HG03354 (cell line): ENCODE measurements around the gene NLGN2.

Experiments used
- ATAC-seq: cut with Tn5 transposase; IDR thresholded peaks from one replicate; pipeline ENCODE4 v1.9.1; 2021; ENCODE audit warnings: mild to moderate bottlenecking; ENCODE audit not compliant: unreplicated experiment, poor library complexity, severe bottlenecking

NLGN2 gene

GRCh38 chr17:7389924-7390910 lies 17.4 kb upstream of the NLGN2 start:
- ATAC-seq: no peak

DNA sequence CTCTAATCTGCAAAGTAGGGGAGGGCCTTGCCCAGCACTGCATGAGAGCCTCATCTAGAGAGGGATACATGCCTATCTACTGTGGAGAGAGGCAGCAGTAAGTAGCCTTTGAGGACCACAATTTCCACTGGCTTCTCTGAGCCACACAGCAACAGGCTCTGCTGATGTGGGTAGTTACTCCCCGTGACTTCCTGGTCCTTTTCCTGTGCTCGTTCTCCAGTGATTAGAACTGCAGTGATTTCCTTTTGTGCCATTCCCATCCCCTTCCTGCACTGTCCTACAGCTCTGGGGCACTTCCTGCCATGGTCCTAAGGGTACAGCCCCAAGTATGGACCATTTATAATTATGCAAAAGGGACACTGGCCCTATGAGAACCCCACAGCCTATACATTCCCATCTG lies 16.3 kb upstream of the NLGN2 start:
- ATAC-seq: no peak

- ATAC-seq: no peak
Measured at GRCh38 chr17:7392696-7393612, 14.7 kb upstream of the NLGN2 start.

DNA sequence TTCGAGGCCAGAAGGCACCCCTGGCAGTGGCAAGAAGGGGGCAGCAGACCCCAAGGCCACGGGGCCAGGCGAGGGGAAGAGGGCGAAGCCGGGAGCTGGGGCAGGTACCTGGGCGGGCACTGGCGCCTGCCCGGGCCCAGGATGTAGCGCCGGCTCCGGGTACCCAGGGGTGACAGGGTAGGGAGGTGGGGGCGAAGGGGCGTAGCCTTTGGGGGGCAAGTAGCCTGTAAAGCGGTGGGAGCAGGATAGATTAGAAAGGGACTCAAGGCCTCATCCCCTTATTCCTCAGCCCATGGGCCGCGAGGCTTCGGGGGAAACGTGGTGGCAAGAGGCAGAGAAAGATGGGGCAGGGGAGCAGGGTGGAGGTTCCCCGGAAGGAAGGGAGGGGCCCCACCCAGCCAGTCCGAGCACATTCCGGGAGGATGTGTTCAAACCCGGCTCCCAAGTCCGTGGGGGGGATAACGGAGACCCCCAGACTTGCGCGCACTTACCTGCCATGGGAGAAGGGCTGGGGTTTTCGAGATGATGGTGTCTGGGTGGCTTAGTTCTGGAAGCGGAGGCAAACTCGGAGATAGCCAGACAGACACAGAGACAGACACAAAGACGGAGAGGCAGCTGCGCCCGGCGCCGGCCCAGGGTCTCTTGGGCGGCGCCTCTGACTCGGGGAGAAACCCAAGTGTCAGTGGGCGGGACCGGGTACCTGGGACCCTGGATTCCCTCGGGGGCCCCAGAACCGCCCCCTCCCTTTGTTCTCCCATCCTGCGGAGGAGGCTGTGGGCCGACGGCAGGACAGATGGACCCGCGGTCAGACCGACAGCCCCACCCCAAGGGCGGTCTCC lies 13.8 kb upstream of the NLGN2 start:
- peak; percentile 46 for ATAC-seq

DNA sequence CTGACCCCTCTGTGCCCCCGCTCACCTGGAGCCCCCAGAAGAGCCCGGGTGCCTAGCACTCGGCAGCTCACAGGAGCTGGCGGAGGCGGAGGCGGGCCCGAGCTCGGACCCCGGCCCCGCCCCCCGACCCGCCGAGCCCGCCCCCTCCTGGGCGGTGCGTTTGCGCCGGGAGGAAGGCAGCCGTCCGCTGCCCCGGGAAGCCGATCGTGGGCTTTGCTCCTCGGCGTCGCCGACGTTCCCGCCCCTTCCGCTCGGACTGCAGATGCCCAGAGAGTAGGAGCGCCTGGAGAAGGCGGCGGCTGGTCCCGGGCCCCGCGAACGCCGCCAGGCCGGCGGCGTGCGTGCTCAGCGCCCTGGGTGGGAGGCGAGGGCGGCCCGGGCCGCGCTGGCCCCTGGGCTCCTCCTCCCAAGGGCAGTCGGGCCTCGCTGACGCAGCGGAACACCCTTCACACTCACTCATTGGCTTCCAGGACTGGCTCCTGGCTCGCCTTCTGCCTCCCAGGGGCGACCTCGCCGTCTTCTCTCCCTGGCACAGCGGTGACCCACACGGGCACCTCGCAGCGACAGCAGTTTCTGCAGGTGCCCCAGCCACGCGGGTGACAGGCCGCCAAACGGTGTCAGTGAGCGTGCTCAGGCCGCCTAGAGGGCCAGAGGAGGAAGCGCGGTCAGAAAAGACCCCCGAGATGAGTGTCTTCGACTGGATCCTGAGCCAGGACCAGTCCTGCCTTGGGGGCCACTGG lies 13.0 kb upstream of the NLGN2 start, which contains the start of gene PLSCR3:
Gene PLSCR3, minus strand, starts transcription at position 74 of the 740 bp plus-strand sequence. CDS start 415 bp downstream, outside the sequence.
- ATAC-seq: peak; percentile 80

DNA sequence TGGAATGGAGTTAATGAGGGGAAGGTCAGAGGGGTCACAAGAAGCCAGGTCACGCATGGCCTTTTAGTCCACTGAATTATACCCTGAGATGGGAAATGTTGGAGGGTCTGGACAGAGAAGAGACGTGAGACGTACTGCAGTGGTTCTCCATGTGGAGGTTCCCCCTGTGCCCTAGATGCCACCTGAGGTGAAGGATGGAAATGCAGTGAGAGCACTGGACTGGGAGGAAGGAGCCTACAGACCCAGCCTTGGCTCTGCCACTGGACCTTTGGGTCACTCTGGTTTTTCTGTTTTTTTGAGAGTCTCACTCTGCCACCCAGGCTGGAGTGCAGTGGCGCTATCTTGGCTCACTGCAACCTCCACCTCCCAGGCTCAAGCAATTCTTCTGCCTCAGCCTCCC lies 11.5 kb upstream of the NLGN2 start:
- no peak for ATAC-seq

- ATAC-seq: no peak
Measured at GRCh38 chr17:7398612-7399011, 9.0 kb upstream of the NLGN2 start.

DNA sequence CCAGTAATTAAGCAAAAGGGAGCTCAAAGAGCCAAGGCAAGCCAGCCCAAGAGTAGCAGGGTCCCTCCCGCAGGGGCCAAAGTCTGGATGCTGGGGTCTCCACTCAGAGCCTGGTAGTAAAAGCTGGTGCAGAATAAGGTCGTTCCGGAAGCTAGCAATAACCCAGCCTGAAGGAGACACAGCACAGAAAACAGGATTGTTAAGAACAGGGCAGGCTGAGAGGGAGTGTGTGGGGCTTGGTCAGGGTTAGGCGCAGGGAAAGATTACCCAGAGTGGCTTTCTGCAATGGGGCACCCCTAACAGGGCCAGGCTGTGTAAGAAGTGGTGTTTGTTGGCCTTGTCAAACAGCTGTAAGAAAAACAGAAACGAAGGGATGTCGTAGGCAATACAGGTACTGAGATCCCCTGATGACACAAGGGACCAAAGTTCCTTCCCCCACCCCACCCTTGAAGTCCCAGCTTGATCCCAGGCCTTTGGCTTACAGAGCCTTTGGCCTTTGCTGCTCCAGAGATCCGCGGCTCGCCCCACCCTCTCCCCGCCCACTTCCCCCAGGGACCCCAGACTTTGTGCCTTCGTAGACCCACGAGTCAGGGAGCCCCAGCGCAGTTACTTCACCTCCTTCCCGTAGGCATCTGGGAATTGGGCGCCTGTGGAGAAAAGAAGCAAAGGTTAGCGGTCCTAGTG lies 4.5 kb upstream of the NLGN2 start:
- ATAC-seq: no peak

DNA sequence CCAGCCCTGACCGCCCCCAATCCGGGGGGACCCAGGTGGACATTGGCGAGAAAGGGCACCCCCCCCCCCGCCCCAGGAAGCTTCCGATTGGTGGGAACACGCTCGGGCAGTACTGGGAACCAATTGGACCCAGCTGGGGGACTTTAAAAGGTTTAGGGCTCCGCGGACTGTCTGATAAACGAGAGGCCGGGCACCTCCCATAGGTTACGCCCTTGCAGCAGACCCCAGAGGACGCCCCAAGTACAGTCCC lies 4.0 kb upstream of the NLGN2 start:
- ATAC-seq: no peak

DNA sequence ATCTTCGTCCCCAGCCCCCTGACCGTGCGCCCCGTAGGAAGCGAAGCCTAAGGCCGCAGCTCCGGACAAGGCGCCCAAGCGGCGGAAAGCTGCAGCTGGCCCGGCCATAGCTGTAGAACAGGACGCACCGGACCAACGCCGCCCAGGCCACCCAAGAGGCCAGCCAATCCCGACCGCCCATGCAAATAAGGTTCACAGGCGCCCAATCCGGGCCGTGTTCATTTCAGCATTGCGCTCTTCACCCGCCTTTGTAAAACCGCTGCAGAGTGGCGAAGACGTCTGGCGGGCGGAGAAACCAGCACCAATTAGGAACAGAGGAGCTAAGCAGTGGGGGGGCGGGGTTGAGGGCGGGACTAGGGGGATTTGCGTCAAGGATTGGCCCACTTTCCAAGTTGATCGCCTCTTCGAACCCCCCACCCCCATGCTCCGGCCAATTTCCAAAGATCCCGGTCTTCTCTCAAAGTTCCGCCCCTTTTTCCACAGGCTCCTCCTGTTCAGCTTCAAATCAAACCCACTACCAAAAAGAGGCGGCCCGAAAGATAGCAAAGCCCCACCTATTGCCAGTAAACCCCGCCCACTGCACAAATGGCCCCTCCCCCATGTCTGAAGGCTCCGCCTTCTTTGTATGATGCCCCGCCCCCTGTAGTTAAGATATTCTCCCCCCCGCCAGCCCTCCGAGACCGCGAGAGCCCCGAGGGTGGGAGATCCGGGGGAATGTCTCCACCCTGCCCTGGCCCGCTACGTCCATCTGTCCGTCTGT lies 3.5 kb upstream of the NLGN2 start, which contains the start of gene TMEM256:
Gene TMEM256, minus strand, starts transcription at position 121 of the 760 bp plus-strand sequence. Its CDS starts 13 bp downstream, at position 108.
- peak; percentile 95 for ATAC-seq

DNA sequence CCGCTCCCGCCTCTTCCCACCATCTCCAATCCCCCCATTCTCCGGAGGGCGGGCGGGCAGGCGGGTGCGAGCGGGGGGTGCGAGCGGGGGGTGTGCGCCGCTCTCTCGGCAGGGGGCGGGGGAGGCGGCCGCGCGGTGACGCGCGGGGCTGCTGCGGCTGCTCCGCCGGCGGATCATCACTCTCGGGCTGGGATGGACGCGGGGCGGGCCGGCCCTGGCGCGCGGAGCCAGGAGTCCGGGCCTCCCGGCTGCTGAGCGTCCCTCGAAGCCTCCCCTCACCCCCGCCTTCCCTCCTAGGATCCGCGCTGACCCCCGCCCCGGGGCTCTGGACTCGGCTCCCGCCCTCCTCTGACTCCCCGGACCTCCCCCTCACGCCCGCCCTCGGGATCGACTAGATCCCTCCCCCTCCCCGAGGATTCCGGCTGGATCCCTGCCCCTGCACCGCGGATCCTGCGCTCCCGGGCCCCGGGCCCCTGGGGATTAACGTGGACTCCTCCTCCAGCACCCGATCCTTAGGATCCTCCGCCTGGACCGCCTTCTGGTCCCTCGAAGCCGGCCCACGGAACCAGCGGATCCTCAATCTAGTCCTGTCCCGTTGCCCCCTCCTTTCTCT lies 2.8 kb upstream of the NLGN2 start:
- peak; percentile 8 for ATAC-seq

GRCh38 chr17:7405350-7406234 lies 2.1 kb upstream of the NLGN2 start:
- ATAC-seq: no peak

DNA sequence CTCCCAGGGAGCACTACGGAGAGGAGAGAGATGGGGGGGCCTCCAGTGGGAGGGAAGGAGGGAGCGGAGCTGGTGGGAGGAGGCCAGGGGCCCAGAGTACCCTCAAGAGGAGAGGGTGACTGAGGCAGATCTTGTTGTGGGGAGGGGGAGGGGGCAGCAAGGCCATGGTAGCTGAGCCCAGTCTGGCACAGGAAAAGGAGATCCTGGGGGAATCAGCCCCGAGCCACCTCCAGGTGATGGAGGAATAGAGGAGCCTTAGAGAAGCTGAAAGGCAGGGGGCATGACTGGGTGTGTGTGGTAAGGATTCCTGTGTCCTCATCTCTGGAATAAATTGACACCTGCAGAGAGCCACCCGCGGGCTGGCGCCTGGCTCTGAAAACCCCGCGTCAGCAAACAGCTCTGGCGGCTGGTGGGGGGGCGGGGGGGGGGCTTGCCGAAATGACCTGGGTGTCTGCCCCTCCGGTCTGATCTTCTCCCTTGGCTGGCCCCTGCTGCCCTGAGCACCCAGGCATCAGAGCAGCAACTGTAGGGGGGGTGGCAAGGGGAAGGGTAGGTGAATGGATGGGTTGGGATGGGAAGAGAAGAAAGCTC lies 1.3 kb upstream of the NLGN2 start:
- ATAC-seq: no peak

DNA sequence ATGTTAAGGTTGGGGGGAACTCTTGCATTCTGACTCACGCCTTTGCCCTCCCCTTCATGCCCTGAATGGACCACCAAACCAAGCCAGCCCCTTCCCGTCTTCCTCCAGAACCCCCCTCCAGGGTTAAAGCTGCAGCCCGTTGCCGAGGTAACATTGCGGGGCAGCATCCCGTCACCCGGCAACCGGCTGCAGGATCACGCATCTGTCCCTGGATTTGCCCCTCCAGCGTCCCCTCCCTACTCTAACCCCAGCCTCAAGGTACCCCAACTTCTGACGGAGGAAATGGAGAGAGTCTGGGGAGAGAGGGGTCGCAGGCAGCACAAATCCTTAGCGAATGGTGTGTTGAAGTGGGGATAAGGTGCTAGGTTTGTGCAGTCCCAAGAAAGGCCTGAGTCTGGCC lies 563 bp upstream of the NLGN2 start:
- ATAC-seq: no peak

DNA sequence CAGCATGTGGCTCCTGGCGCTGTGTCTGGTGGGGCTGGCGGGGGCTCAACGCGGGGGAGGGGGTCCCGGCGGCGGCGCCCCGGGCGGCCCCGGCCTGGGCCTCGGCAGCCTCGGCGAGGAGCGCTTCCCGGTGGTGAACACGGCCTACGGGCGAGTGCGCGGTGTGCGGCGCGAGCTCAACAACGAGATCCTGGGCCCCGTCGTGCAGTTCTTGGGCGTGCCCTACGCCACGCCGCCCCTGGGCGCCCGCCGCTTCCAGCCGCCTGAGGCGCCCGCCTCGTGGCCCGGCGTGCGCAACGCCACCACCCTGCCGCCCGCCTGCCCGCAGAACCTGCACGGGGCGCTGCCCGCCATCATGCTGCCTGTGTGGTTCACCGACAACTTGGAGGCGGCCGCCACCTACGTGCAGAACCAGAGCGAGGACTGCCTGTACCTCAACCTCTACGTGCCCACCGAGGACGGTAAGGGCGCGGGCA lies 645 bp downstream of the NLGN2 start:
- ATAC-seq: no peak

GRCh38 chr17:7408863-7409262 lies 1.2 kb downstream of the NLGN2 start:
- ATAC-seq: no peak
